HG03457 (cell line): ENCODE data around the gene RNF123.

ENCODE experiments used
- ATAC-seq: cut with Tn5 transposase; IDR thresholded peaks from one replicate; pipeline ENCODE4 v1.9.1; 2021; ENCODE audit warnings: moderate number of reproducible peaks; ENCODE audit not compliant: unreplicated experiment

RNF123 gene

DNA sequence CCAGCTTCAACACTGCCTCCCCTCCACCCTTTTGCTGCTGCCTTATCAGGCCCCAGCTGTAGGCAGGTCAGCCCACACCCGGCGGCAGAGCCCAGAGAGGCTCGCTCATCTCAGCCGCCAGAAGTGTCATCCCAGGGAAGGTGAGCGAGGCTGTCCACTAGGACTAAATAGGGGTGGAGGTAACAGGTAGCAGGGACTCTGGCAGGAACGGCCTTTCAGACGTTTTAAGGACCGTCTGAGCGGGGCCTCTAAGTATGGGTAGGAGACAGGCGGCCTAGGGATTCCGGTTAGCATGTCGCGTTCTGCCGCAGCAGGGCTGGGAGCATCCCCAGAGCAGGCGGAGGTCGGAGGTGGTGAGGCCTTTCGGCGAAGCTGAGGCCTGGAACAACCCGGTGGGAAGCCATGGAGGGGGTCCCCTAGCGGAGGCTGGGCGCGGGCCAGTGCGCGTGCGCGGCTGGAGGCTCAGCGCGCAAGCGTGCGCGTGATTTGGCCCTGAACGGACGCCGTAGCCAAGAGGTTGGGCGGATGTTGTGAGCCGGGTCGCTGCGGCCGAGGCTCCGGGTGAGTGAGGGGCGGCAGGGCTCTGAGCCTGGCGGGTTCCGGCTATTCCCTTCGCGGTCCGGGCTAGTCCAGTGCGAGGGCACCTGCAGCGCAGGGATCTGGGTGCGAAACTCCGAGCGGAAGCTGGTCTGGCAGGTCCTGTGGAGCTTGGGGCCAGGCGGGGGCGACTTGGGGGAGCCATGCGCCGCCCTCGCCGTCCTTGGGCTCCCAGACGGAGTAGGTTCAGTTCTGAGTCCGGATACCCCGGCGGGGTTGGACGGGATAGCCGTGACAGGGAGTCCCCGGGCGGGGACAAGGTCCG is at the start of gene RNF123, which contains the start of gene MST1:
Gene RNF123 (plus strand): TSS at position 512 of the 862 bp plus-strand sequence. CDS start 1,609 bp downstream, outside the sequence.
Gene MST1 (minus strand): TSS at position 429 of the 862 bp plus-strand sequence. CDS start 783 bp downstream, outside the sequence.
- ATAC-seq: peak; percentile 49

GRCh38 chr3:49641292-49641691 is 48.1 kb upstream of the RNF123 start:
- ATAC-seq: no peak

DNA sequence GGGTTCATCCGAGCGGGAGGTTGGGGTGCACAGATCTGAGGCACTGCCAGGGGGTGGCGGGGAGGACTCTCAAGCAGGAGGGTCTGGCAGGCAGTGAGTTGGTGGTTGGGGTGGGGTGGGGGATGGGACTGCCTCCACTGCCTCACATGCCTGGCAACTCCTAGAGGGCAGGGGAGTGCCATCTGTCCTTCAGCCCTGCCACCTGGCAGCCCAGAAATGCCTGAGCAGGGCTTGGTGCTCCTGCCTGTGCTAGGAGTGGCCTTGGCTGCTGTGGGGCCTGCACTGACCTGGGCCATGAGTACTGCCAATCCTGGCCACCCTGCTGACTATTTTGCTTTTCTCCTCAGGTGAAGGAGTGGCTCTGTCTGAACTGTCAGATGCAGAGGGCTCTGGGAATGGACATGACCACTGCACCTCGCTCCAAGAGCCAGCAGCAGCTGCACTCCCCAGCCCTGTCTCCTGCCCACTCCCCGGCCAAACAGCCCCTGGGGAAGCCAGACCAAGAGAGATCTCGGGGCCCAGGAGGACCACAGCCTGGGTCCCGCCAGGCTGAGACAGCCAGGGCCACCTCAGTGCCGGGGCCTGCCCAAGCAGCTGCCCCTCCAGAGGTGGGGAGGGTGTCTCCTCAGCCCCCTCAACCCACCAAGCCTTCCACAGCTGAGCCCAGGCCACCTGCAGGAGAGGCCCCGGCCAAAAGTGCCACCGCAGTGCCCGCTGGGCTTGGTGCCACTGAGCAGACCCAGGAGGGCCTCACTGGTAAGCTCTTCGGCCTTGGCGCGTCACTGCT is 47.2 kb upstream of the RNF123 start:
- ATAC-seq: no peak

GRCh38 chr3:49642708-49643145 is 46.6 kb upstream of the RNF123 start:
- no peak for ATAC-seq

DNA sequence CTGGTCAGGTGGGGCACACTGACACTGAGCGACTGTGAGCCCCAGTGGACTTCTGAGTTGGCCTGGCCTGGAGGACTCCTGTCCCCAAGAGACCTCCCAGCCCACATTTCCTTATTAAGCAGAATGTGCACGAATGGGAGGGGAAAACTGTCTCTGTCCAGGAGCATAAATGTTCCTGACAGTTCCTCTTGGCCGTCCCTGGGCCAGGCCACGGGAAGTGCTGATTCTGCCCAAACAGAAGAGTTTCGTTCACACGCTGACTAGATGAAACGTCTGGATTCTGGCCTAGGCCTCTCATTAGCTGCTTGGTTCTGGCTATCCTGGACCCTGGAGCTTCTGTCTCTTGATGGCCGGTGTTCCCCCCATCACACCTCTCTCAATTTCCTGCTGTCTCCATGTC is 44.7 kb upstream of the RNF123 start:
- ATAC-seq: no peak

GRCh38 chr3:49646236-49646635 is 43.1 kb upstream of the RNF123 start:
- ATAC-seq: no peak

DNA sequence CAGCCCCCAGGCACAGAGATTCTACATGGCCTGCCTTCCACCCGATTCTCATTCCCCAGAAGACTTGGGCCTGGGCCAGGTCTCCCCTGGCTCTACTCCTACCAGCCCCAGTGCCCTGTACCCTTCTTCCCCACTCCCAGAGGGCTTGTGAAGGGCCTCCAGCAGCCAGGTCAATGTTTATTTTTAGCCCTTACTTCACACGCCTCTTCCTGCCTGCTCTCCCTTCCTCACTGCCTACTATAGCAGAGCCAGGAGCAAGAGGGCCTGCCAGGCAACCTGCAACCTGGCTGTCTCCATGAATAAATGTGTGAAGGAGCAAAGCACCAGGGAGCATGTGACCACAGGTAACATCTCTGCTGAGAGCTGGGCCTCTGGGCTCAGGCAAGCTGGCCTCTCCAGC is 41.6 kb upstream of the RNF123 start:
- ATAC-seq: no peak

- no peak for ATAC-seq
These were observed 40.9 kb upstream of the RNF123 start for GRCh38 chr3:49648354-49649019.

GRCh38 chr3:49649576-49649975 is 39.8 kb upstream of the RNF123 start:
- no peak for ATAC-seq

DNA sequence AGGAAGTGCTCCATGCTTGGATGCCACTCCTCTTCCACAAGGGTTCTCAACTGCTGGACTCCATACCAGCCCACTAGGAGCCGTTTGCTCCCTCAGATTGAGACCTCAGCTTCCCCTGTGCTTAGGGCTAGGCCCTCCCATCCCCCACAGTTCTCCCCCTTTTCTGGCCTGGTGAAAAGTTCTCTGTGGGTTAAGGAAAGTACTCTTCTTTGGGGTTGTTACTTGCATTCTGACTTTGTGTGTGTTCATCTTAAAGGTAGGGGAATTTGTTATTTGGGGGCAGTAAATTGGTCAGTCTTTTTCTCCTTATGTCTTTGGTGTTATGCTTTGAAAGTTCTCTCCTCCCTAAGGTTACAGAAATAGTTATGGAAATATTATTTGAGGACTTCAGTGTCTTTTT is 39.2 kb upstream of the RNF123 start:
- no peak for ATAC-seq

DNA sequence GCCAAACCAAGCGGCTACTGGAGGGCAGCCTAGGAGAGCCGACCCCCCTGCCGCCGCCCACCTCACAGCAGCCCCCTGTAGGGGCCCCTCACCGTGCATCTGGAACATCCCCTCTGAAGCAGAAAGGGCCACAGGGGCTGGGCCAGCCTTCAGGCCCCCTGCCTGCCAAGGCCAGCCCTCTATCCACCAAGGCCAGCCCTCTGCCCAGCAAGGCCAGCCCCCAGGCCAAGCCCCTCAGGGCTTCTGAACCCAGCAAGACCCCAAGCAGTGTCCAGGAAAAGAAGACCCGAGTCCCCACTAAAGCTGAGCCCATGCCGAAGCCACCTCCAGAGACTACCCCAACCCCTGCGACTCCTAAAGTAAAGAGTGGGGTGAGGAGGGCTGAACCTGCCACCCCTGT is 38.7 kb upstream of the RNF123 start:
- ATAC-seq: no peak

DNA sequence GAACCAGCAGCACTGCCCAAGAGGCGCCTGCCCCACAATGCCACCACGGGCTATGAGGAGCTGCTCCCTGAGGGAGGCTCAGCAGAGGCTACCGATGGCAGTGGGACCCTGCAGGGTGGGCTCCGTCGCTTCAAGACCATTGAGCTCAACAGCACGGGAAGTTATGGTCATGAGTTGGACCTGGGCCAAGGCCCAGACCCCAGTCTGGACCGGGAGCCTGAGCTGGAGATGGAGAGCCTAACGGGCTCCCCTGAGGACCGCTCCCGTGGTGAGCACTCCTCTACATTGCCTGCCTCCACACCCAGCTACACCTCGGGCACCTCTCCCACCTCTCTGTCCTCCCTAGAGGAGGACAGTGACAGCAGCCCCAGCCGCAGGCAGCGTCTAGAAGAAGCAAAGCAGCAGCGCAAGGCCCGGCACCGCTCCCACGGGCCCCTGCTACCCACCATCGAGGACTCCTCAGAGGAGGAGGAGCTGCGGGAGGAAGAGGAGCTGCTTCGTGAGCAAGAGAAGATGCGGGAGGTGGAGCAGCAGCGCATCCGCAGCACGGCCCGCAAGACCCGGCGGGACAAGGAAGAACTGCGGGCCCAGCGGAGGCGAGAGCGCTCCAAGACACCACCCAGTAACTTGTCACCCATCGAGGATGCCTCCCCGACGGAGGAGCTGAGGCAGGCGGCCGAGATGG is 37.0 kb upstream of the RNF123 start:
- ATAC-seq: no peak

DNA sequence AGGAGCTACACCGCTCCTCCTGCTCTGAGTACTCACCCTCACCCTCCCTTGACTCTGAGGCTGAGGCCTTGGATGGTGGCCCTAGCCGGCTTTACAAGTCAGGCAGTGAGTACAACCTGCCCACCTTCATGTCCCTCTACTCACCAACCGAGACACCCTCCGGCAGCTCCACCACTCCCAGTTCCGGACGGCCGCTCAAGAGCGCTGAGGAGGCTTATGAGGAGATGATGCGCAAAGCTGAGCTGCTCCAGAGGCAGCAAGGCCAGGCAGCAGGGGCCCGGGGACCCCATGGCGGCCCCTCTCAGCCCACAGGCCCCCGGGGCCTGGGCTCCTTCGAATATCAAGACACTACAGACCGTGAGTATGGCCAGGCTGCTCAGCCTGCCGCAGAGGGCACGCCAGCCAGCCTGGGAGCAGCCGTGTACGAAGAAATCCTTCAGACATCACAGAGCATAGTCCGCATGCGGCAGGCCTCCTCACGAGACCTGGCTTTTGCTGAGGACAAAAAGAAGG is 36.4 kb upstream of the RNF123 start:
- ATAC-seq: no peak

DNA sequence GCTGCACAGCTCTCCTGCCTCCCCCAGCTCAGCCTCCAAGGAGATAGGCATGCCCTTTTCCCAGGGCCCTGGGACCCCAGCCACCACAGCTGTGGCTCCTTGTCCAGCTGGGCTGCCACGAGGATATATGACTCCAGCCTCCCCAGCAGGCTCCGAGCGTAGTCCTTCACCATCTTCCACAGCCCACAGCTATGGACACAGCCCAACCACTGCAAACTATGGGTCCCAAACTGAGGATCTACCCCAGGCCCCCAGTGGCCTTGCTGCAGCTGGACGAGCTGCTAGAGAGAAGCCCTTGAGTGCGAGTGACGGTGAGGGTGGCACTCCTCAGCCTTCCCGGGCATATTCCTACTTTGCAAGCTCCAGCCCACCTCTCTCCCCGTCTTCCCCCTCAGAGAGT is 35.7 kb upstream of the RNF123 start:
- no peak for ATAC-seq

DNA sequence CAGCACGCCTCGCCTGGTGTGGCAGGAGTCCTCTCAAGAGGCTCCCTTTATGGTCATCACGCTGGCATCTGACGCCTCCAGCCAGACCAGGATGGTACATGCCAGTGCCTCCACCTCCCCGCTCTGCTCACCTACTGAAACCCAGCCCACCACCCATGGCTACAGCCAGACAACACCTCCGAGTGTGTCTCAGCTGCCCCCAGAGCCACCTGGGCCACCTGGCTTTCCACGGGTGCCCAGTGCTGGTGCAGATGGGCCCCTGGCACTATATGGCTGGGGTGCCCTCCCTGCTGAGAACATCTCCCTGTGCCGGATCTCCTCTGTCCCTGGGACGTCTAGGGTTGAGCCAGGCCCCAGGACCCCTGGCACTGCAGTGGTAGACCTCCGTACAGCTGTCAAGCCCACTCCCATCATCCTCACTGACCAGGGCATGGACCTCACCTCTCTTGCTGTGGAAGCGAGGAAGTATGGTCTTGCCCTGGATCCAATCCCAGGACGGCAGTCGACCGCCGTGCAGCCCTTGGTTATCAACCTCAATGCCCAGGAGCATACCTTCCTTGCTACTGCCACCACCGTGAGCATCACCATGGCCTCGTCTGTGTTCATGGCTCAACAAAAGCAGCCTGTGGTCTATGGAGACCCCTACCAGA is 35.1 kb upstream of the RNF123 start:
- ATAC-seq: no peak

DNA sequence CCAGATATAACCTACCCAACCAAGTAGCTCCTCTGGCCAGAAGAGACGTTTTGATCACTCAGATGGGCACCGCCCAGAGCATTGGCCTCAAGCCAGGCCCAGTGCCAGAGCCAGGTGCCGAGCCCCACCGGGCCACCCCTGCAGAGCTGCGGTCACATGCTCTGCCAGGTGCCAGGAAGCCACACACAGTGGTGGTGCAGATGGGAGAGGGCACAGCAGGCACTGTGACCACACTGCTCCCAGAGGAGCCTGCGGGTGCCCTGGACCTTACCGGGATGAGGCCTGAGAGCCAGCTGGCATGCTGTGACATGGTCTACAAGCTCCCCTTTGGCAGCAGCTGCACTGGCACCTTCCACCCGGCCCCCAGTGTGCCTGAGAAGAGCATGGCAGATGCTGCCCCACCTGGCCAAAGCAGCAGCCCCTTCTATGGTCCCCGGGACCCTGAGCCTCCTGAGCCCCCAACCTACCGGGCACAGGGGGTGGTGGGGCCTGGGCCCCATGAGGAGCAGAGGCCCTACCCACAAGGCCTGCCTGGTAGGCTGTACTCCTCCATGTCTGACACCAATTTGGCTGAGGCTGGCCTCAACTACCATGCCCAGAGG is 34.3 kb upstream of the RNF123 start:
- ATAC-seq: no peak

GRCh38 chr3:49655731-49656285 is 33.5 kb upstream of the RNF123 start:
- no peak for ATAC-seq

- ATAC-seq: no peak
These were observed 32.7 kb upstream of the RNF123 start for GRCh38 chr3:49656541-49657112.
